HepG2 (cell line): ENCODE measurements around the gene SIX5. TPM values are rescaled to one million over a fixed set of nuclear protein-coding genes. Genes with fewer than 3 reads are reported as not detected.

Experiments
- AHR ChIP-seq: IDR thresholded peaks from 2 replicates; pipeline ENCODE4 v1.6.1; 2018; ENCODE audit warnings: missing genetic modification reagents, missing compliant biosample characterization
- CREB1 ChIP-seq, 2 experiments: fragments of 450-650 bp in 1 of 2; IDR thresholded peaks; 2 replicates each; pipeline ENCODE4 v1.6.1; 2016 to 2017; ENCODE audit warnings: control low read depth in 1 of 2, mild to moderate bottlenecking in 1 of 2, missing compliant biosample characterization in 1 of 2, missing genetic modification characterization in 1 of 2
- CREM ChIP-seq, 2 experiments: sonication (generic) in 1 of 2; formaldehyde crosslinking in 1 of 2; IDR thresholded peaks; 2 replicates each; pipeline versions ENCODE4 v1.4.0 to v1.6.1; 2016 to 2020; ENCODE audit warnings: antibody characterized with exemption in 1 of 2, mild to moderate bottlenecking in 1 of 2, missing genetic modification reagents in 1 of 2
- EP300 ChIP-seq, 3 experiments: sonication (generic) in 1 of 3; formaldehyde crosslinking in 1 of 3; IDR thresholded peaks; 2 replicates each; pipeline versions ENCODE4 v1.5.1 to v1.6.1; 2011 to 2020; ENCODE audit warnings: low read depth in 2 of 3, low read length in 2 of 3, borderline replicate concordance in 1 of 3, improper control_type of control experiment in 1 of 3, mild to moderate bottlenecking in 1 of 3, missing genetic modification reagents in 1 of 3, moderate library complexity in 1 of 3
- FOXA1 ChIP-seq, 2 experiments: fragments of 450-650 bp in 1 of 2; sonication (generic) in 1 of 2; formaldehyde crosslinking in 1 of 2; IDR thresholded peaks; 2 replicates each; pipeline versions ENCODE4 v1.4.0 to v1.6.1; 2016 to 2020; ENCODE audit warnings: missing genetic modification reagents in 1 of 2
- FOXK2 ChIP-seq: fragments of 450-650 bp; IDR thresholded peaks from 2 replicates; pipeline ENCODE4 v1.6.1; 2016
- KDM5A ChIP-seq: fragments of 200-600 bp; sonication (generic); IDR thresholded peaks from 2 replicates; pipeline ENCODE4 v1.7.0; 2018; ENCODE audit warnings: antibody characterized with exemption, mild to moderate bottlenecking, low read length, borderline replicate concordance
- KLF12 ChIP-seq: sonication (generic); formaldehyde crosslinking; IDR thresholded peaks from 2 replicates; pipeline ENCODE4 v1.4.0; 2020; ENCODE audit warnings: missing genetic modification reagents, borderline replicate concordance
- LCORL ChIP-seq, 2 experiments: fragments of 450-650 bp in 1 of 2; sonication (generic) in 1 of 2; formaldehyde crosslinking in 1 of 2; IDR thresholded peaks; 2 replicates each; pipeline versions ENCODE4 v1.5.0 to v1.6.1; 2017 to 2020; ENCODE audit warnings: antibody characterized with exemption in 1 of 2, missing genetic modification reagents in 1 of 2
- MXD3 ChIP-seq: IDR thresholded peaks from 2 replicates; pipeline ENCODE4 v1.6.1; 2016; ENCODE audit warnings: mild to moderate bottlenecking, missing biosample characterization, missing genetic modification reagents
- NFYB ChIP-seq: sonication (generic); formaldehyde crosslinking; IDR thresholded peaks from 2 replicates; pipeline ENCODE4 v1.4.0; 2020; ENCODE audit warnings: missing genetic modification reagents
- RNF2 ChIP-seq: fragments of 450-650 bp; conservative IDR thresholded peaks from 2 replicates; pipeline ENCODE4 v1.6.1; 2016; ENCODE audit warnings: low read depth
- SMYD3 ChIP-seq: sonication (generic); formaldehyde crosslinking; IDR thresholded peaks from 2 replicates; pipeline ENCODE4 v1.8.1; 2023; ENCODE audit warnings: mild to moderate bottlenecking, missing genetic modification reagents
- ZEB1 ChIP-seq: IDR thresholded peaks from 2 replicates; pipeline ENCODE4 v1.6.1; 2012; ENCODE audit warnings: mild to moderate bottlenecking, low read depth, inconsistent platforms; ENCODE audit not compliant: insufficient replicate concordance
- ZNF121 ChIP-seq: sonication (generic); formaldehyde crosslinking; IDR thresholded peaks from 2 replicates; pipeline ENCODE4 v1.5.0; 2020; ENCODE audit warnings: mild to moderate bottlenecking, missing genetic modification reagents
- ZNF143 ChIP-seq: sonication (generic); formaldehyde crosslinking; IDR thresholded peaks from 2 replicates; pipeline ENCODE4 v1.4.0; 2020; ENCODE audit warnings: missing genetic modification reagents
- ZNF501 ChIP-seq: sonication (generic); formaldehyde crosslinking; IDR thresholded peaks from 2 replicates; pipeline ENCODE4 v1.5.1; 2020; ENCODE audit warnings: mild to moderate bottlenecking, moderate library complexity, missing genetic modification reagents
- ZNF552 ChIP-seq: sonication (generic); formaldehyde crosslinking; IDR thresholded peaks from 2 replicates; pipeline ENCODE4 v1.9.0; 2022; ENCODE audit warnings: missing genetic modification reagents, mild to moderate bottlenecking, borderline replicate concordance
- ZNF746 ChIP-seq: sonication (generic); formaldehyde crosslinking; IDR thresholded peaks from 2 replicates; pipeline ENCODE4 v1.8.0; 2022; ENCODE audit warnings: mild to moderate bottlenecking, missing genetic modification reagents
- ZSCAN12 ChIP-seq: sonication (generic); formaldehyde crosslinking; IDR thresholded peaks from 2 replicates; pipeline ENCODE4 v1.9.0; 2021; ENCODE audit warnings: mild to moderate bottlenecking, missing genetic modification reagents
- ZZZ3 ChIP-seq: sonication (generic); formaldehyde crosslinking; IDR thresholded peaks from 2 replicates; pipeline ENCODE4 v1.4.0; 2020; ENCODE audit warnings: missing genetic modification reagents, mild to moderate bottlenecking, borderline replicate concordance
- polyA plus RNA-seq, 8 experiments: library from polyadenylated mRNA; depleted of rRNA in 3 of 8; stranded (reverse) in 7 of 8; unstranded in 1 of 8; fragments of >200 nt; fragmentation: Illumina TruSeq in 4 of 8; extraction: Trizol in 4 of 8; gene quantifications; 2 replicates each; pipeline versions ENCODE4 v1.2.1 to v1.2.3, GENCODE V29; 2011 to 2016; ENCODE audit warnings: low read depth in 4 of 8, missing spikeins in 1 of 8, mixed read lengths in 1 of 8; ENCODE audit not compliant: insufficient read depth in 1 of 8
- total RNA-seq, 5 experiments: library from RNA; depleted of rRNA; stranded (reverse); fragments of >200 nt; fragmentation: Illumina TruSeq; extraction: Trizol; gene quantifications; 2 replicates each; pipeline ENCODE4 v1.2.3, GENCODE V29; 2016; ENCODE audit warnings: low read depth in 1 of 5
- TF ChIP-seq, protein P1 (sequence below): sonication (generic); formaldehyde crosslinking; IDR thresholded peaks from 2 replicates; pipeline ENCODE4 v1.5.0; 2020; ENCODE audit warnings: mild to moderate bottlenecking, missing genetic modification reagents
- TF ChIP-seq, protein P2 (sequence below): sonication (generic); formaldehyde crosslinking; IDR thresholded peaks from 2 replicates; pipeline ENCODE4 v1.8.1; 2022; ENCODE audit warnings: mild to moderate bottlenecking, missing genetic modification reagents

SIX5 gene
- total and polyA plus RNA-seq, 2 of the 13 experiments (the other 11 are each of a cell fraction or from before 2014, with no cell fraction given): 7.7 to 10.5 TPM

DNA sequence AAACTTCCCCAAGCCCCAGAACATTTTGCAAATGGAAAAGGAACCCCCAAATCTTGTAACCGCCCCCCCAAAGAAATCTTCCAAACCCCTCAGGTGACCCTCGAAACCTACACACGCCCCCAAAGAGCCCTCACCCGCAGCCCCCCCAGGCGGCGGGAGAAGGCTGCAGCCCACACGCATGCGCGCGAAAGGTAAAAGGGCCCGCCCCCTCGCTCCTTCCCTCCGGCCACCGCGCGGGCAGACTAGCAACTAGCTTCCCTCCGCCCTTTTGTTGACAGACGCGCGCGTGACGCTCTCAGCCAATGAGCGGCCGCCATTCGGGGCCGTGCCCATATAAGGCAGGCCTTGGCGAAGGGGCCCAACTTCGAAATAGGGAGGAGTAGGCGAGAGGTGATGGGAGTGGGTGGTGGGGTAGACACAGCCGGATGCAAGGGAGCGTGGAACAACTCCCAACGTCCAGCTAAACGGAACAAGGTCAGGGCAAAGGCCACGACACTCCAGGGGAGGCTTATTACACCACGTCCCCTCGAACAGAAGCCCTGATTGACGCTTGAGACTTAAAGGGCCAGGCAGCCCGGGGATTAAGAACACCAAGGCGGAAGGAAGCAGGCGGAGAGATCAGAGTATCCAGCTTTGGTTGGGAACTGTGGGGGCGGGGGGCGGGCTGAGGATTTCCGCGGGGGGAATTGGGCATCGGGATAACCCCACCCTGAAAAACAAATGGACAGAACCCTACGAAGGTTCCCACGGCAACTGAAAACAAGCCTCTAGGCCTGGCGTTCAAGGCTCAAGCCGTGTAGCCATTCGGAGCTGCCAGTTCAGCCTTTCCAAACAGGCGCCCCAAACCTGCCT lies 51.7 kb downstream of the SIX5 start (continued):
- TF ChIP-seq FOXA1 (IDR thresholded peaks at IDR 0.05) (no peak), FOXA1 (CRISPR knock-in tag; IDR thresholded peaks at IDR 0.05) (peak; percentile 84), KLF12 (CRISPR knock-in tag) (peak; percentile 71; the same call in 1 of the 2 replicates), CREM (IDR thresholded peaks at IDR 0.05) (peak; percentile 84), CREM (CRISPR knock-in tag; IDR thresholded peaks at IDR 0.05) (no peak), ZNF501 (CRISPR knock-in tag) (peak; percentile 56; the same call in 1 of the 2 replicates), ZNF746 (CRISPR knock-in tag) (no peak; the same call in 1 of the 2 replicates), ZNF121 (CRISPR knock-in tag) (no peak), FOXK2 (peak; percentile 80), ZNF552 (CRISPR knock-in tag) (no peak), CREB1 (IDR thresholded peaks at IDR 0.05) (peak; percentile 86), CREB1 (CRISPR knock-in tag; IDR thresholded peaks at IDR 0.05) (peak; percentile 91), LCORL (IDR thresholded peaks at IDR 0.05) (no peak), LCORL (CRISPR knock-in tag; IDR thresholded peaks at IDR 0.05) (peak; percentile 88), ZSCAN12 (CRISPR knock-in tag) (no peak), ZZZ3 (CRISPR knock-in tag) (no peak), KDM5A (peak; percentile 66; the same call in 1 of the 2 replicates), ZEB1 (no peak), AHR (no peak), EP300 (IDR thresholded peaks at IDR 0.05; ENCODE audit: low read depth in 2 of 2, low read length in 2 of 2) (peak in 1 of 2 experiments; percentile 66; a peak in 2 of 4 replicates), EP300 (CRISPR knock-in tag; IDR thresholded peaks at IDR 0.05; ENCODE audit: borderline replicate concordance) (peak; percentile 59; the same call in 1 of the 2 replicates), ZNF143 (peak; percentile 81), RNF2 (no peak), NFYB (CRISPR knock-in tag) (peak; percentile 87), SMYD3 (peak; percentile 91), MXD3 (no peak)
- TF ChIP-seq, protein P1, sequence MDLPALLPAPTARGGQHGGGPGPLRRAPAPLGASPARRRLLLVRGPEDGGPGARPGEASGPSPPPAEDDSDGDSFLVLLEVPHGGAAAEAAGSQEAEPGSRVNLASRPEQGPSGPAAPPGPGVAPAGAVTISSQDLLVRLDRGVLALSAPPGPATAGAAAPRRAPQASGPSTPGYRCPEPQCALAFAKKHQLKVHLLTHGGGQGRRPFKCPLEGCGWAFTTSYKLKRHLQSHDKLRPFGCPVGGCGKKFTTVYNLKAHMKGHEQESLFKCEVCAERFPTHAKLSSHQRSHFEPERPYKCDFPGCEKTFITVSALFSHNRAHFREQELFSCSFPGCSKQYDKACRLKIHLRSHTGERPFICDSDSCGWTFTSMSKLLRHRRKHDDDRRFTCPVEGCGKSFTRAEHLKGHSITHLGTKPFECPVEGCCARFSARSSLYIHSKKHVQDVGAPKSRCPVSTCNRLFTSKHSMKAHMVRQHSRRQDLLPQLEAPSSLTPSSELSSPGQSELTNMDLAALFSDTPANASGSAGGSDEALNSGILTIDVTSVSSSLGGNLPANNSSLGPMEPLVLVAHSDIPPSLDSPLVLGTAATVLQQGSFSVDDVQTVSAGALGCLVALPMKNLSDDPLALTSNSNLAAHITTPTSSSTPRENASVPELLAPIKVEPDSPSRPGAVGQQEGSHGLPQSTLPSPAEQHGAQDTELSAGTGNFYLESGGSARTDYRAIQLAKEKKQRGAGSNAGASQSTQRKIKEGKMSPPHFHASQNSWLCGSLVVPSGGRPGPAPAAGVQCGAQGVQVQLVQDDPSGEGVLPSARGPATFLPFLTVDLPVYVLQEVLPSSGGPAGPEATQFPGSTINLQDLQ (CRISPR knock-in tag): 0 out of 2 replicates have a peak, but pooled peaks have one; percentile 58
- TF ChIP-seq, protein P2, sequence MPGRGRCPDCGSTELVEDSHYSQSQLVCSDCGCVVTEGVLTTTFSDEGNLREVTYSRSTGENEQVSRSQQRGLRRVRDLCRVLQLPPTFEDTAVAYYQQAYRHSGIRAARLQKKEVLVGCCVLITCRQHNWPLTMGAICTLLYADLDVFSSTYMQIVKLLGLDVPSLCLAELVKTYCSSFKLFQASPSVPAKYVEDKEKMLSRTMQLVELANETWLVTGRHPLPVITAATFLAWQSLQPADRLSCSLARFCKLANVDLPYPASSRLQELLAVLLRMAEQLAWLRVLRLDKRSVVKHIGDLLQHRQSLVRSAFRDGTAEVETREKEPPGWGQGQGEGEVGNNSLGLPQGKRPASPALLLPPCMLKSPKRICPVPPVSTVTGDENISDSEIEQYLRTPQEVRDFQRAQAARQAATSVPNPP: peak; percentile 54; the same call in 1 of the 2 replicates
